A549 (cell line): ENCODE results near the gene SLC39A11. TPM values are rescaled to one million over a fixed set of nuclear protein-coding genes. Genes with fewer than 3 reads are reported as not detected.

Experiments used
- ATAC-seq, 2 experiments: fragments of 200-7000 bp in 1 of 2; fragments of >200 bp in 1 of 2; cut with Nextera tagmentation in 1 of 2; cut with Tn5 transposase in 1 of 2; 3 replicates each; pipeline versions ENCODE4 v1.8.0 to v1.9.1; 2018 to 2020; ENCODE audit warnings: mild to moderate bottlenecking in 1 of 2, moderate library complexity in 1 of 2
- CTCF ChIA-PET: fragments of 300-600 bp; sonication (Branson Sonifier 250); formaldehyde crosslinking; extraction: SDS; loops from one replicate; lab custom pipeline; 2021; ENCODE audit warnings: antibody characterized with exemption, inconsistent platforms; lab: Yijun Ruan, JAX
- POLR2A ChIA-PET: fragments of 350-600 bp; formaldehyde crosslinking; extraction: SDS; loops from one replicate; lab custom pipeline; 2021; ENCODE audit warnings: antibody characterized with exemption, inconsistent platforms; lab: Yijun Ruan, JAX
- DNase-seq, 2 experiments: peaks; one replicate each; pipeline versions ENCODE4 v3.0.0 to v3.0.0-alpha.2; 2011 to 2016; ENCODE audit warnings: low read depth in 1 of 2, low spot score in 1 of 2
- FAIRE-seq: peaks from 2 replicates; lab custom pipeline; 2011; peaks lifted over from hg19 to GRCh38; lab: Jason Lieb, UNC
- H3K27ac ChIP-seq, 2 experiments: fragments of >200 bp; sonication (Bioruptor Twin); formaldehyde crosslinking; 3 replicates each; pipeline ENCODE4 v1.5.1; 2016 to 2017
- H3K4me1 ChIP-seq: fragments of >200 bp; sonication (Bioruptor Twin); formaldehyde crosslinking; 3 replicates; pipeline ENCODE4 v1.6.1; 2016
- H3K4me2 ChIP-seq: fragments of >200 bp; sonication (Bioruptor Twin); formaldehyde crosslinking; 3 replicates; pipeline ENCODE4 v1.6.1; 2016
- H3K4me3 ChIP-seq: fragments of >200 bp; sonication (Bioruptor Twin); formaldehyde crosslinking; 3 replicates; pipeline ENCODE4 v1.5.1; 2016
- H3K9me3 ChIP-seq: fragments of >200 bp; sonication (Bioruptor Twin); formaldehyde crosslinking; 3 replicates; pipeline ENCODE4 v1.6.1; 2016
- CBX8 ChIP-seq: fragments of 200-600 bp; sonication (generic); IDR thresholded peaks from 2 replicates; pipeline ENCODE4 v1.6.1; 2016
- CEBPB ChIP-seq, 2 experiments: fragments of >200 bp in 1 of 2; sonication (Bioruptor Twin) in 1 of 2; formaldehyde crosslinking in 1 of 2; IDR thresholded peaks; 2 replicates each; pipeline ENCODE4 v1.6.1; 2012 to 2016
- CHD2 ChIP-seq: fragments of 150-350 bp; IDR thresholded peaks from 2 replicates; pipeline ENCODE4 v1.6.1; 2014; ENCODE audit warnings: low read length; ENCODE audit not compliant: partially characterized antibody
- CHD4 ChIP-seq: fragments of 200-600 bp; sonication (generic); IDR thresholded peaks from 2 replicates; pipeline ENCODE4 v1.6.1; 2016; ENCODE audit warnings: antibody characterized with exemption, mild to moderate bottlenecking, borderline replicate concordance
- EHF ChIP-seq: fragments of 250-450 bp; sonication (Bioruptor Pico); IDR thresholded peaks from 2 replicates; pipeline ENCODE4 v1.5.0; 2020; ENCODE audit warnings: mild to moderate bottlenecking
- ESRRA ChIP-seq: fragments of 150-350 bp; IDR thresholded peaks from 2 replicates; pipeline ENCODE4 v1.6.1; 2014; ENCODE audit warnings: mild to moderate bottlenecking, low read length, borderline replicate concordance
- FOSB ChIP-seq: fragments of 250-450 bp; sonication (Bioruptor Pico); IDR thresholded peaks from 2 replicates; pipeline ENCODE4 v1.5.0; 2020; ENCODE audit warnings: mild to moderate bottlenecking, moderate library complexity
- MAFK ChIP-seq: fragments of 450-650 bp; IDR thresholded peaks from 2 replicates; pipeline ENCODE4 v1.6.1; 2014; ENCODE audit not compliant: partially characterized antibody
- MAX ChIP-seq: IDR thresholded peaks from 2 replicates; pipeline ENCODE4 v1.6.1; 2012
- MAZ ChIP-seq: fragments of 150-350 bp; IDR thresholded peaks from 2 replicates; pipeline ENCODE4 v1.6.1; 2014; ENCODE audit warnings: antibody characterized with exemption, low read depth, low read length, borderline replicate concordance
- NPAS2 ChIP-seq: fragments of 250-450 bp; sonication (Bioruptor Pico); IDR thresholded peaks from 2 replicates; pipeline ENCODE4 v1.8.0; 2022; ENCODE audit warnings: mild to moderate bottlenecking, moderate library complexity, borderline replicate concordance
- PBX3 ChIP-seq: IDR thresholded peaks from 2 replicates; pipeline ENCODE4 v1.6.1; 2012
- POLR2A ChIP-seq: IDR thresholded peaks from 2 replicates; pipeline ENCODE4 v1.6.1; 2012; ENCODE audit warnings: mild to moderate bottlenecking, low read length
- POLR2AphosphoS2 ChIP-seq: conservative IDR thresholded peaks from 2 replicates; pipeline ENCODE4 v1.6.1; 2012; ENCODE audit warnings: low read length, improper control_type of control experiment, inconsistent platforms
- RAD21 ChIP-seq, 2 experiments: fragments of >200 bp in 1 of 2; sonication (Bioruptor Twin) in 1 of 2; formaldehyde crosslinking in 1 of 2; IDR thresholded peaks in 1 of 2; conservative IDR thresholded peaks in 1 of 2; 2 replicates in 1 of 2; 3 replicates in 1 of 2; pipeline ENCODE4 v1.6.1; 2012 to 2018; ENCODE audit warnings: inconsistent platforms in 1 of 2
- SREBF2 ChIP-seq: fragments of 450-650 bp; IDR thresholded peaks from 2 replicates; pipeline ENCODE4 v1.6.1; 2014; ENCODE audit warnings: mild to moderate bottlenecking, moderate library complexity
- TFCP2L1 ChIP-seq: fragments of 250-450 bp; sonication (Bioruptor Pico); IDR thresholded peaks from 2 replicates; pipeline ENCODE4 v1.5.0; 2021; ENCODE audit warnings: mild to moderate bottlenecking
- TP53 ChIP-seq: fragments of 250-450 bp; sonication (Bioruptor Pico); IDR thresholded peaks from 2 replicates; pipeline ENCODE4 v1.5.0; 2021; ENCODE audit warnings: mild to moderate bottlenecking, moderate library complexity
- ZSCAN20 ChIP-seq: fragments of 250-450 bp; sonication (Bioruptor Pico); IDR thresholded peaks from 2 replicates; pipeline ENCODE4 v1.8.0; 2022; ENCODE audit warnings: mild to moderate bottlenecking, moderate library complexity
- WGBS: methylation state at CpG from one replicate; pipeline ENCODE4 v1.1.6; 2017; ENCODE audit errors: missing lambda C conversion rate; 5-methylcytosine and 5-hydroxymethylcytosine counted together
- polyA plus RNA-seq, 4 experiments: library from polyadenylated mRNA; depleted of rRNA in 3 of 4; stranded (reverse); fragments of >200 nt; fragmentation: RNase III in 1 of 4; extraction: RNeasy Plus Mini Kit Qiagen cat#74134 plus additional on column Dnase treatment in 1 of 4; gene quantifications; 2 replicates in 3 of 4; 3 replicates in 1 of 4; pipeline ENCODE4 v1.2.3, GENCODE V29; 2011 to 2017
- TF ChIP-seq, protein P1 (sequence below): fragments of 150-350 bp; IDR thresholded peaks from 2 replicates; pipeline ENCODE4 v1.6.1; 2014; ENCODE audit warnings: low read depth, mild to moderate bottlenecking, low read length

The SLC39A11 gene
- polyA plus RNA-seq, 2 of the 4 experiments (the other 2 are of a cell fraction), result 18.4 to 25.2 TPM

- ChIA-PET POLR2A (no interaction called here), CTCF (interaction anchor here (0.7 to 2.4 kb wide), 2 partner anchors 107 to 180 kb away, joined by 3 to 10 read pairs; no protein-coding TSS in a partner anchor)
- Histone ChIP-seq H3K4me2 (peak overlapping the region; percentile 90), H3K4me3 (peak overlapping the region; percentile 66; the same call in 1 of the 3 replicates), H3K27ac (peak overlapping the region in 1 of 2 experiments; percentile 88; a peak in 4 of 6 replicates), H3K9me3 (no peaks in the 10 kb centered on the region), H3K4me1 (peaks cover 10% of the 10 kb centered on the region; the same call in 2 of the 3 replicates)
- no peak for ATAC-seq
- no peak for DNase-seq
- no peak for FAIRE-seq
- 60% methylated on average over 9 of the region's 9 CpGs for WGBS
- TF ChIP-seq ESRRA (no peak), SREBF2 (no peak), CHD2 (no peak), CEBPB (IDR thresholded peaks at IDR 0.05) (no peak), NPAS2 (CRISPR knock-in tag) (no peak), POLR2AphosphoS2 (no peak)
- TF ChIP-seq, protein P1, sequence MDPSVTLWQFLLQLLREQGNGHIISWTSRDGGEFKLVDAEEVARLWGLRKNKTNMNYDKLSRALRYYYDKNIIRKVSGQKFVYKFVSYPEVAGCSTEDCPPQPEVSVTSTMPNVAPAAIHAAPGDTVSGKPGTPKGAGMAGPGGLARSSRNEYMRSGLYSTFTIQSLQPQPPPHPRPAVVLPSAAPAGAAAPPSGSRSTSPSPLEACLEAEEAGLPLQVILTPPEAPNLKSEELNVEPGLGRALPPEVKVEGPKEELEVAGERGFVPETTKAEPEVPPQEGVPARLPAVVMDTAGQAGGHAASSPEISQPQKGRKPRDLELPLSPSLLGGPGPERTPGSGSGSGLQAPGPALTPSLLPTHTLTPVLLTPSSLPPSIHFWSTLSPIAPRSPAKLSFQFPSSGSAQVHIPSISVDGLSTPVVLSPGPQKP, result no peak
Observed at GRCh38 chr17:73093286-73093685, 798 bp upstream of the SLC39A11 start.

GRCh38 chr17:73091770-73092522 lies 542 bp downstream of the SLC39A11 start:
- DNase-seq (peak; percentile 21 to 74), FAIRE-seq (no peak), ATAC-seq (peak; percentile 54 to 65)
- H3K27ac ChIP-seq, result peak overlapping the region; percentile 84 to 88
- H3K4me3 ChIP-seq, result peak overlapping the region; percentile 66
- TF ChIP-seq MAZ (no peak), MAX (no peak), FOSB (no peak), CHD4 (no peak), ZSCAN20 (no peak), POLR2A (no peak), RAD21 (conservative IDR thresholded peaks at IDR 0.05 in 1 of 2, IDR thresholded peaks at IDR 0.05 in 1 of 2) (no peak), EHF (no peak), CBX8 (no peak), TP53 (no peak), MAFK (no peak)
- H3K4me1 ChIP-seq, result peaks cover 10% of the 10 kb centered on the region; the same call in 2 of the 3 replicates
- no peaks in the 10 kb centered on the region for H3K9me3 ChIP-seq
- POLR2A ChIA-PET, result interaction anchor here (0.6 to 0.7 kb wide), 2 partner anchors 24 to 290 kb away, joined by 3 to 7 read pairs; no protein-coding TSS in a partner anchor
- CTCF ChIA-PET, result interaction anchor here (1.2 to 2.4 kb wide), 4 partner anchors 72 to 535 kb away, joined by 4 to 10 read pairs (median 6); no protein-coding TSS in a partner anchor
- peak overlapping the region; percentile 90 for H3K4me2 ChIP-seq
- 11% methylated on average over 18 of the region's 20 CpGs for WGBS

DNA sequence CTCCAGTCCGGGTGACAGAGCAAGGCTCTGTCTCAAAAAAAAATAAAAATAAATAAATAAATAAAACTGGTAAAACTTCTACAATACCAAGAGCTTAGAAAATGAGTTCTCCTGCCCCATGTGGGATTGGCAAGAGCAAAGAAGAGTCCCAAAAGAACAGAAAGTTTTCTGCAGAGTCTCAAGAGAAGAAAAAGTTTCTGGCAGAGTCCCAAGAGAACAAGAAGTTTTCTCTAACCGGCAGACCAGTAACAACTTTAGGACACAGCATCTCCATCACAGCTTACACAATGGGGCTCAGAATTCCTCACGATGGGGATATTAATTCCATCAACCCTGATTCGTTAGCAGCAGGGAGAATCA lies 1.1 kb downstream of the SLC39A11 start:
- ATAC-seq (no peak), DNase-seq (no peak), FAIRE-seq (no peak)
- Histone ChIP-seq H3K4me3 (peak overlapping the region; percentile 66), H3K27ac (peak overlapping the region; percentile 84 to 88; a peak in 3 of 6 replicates), H3K4me1 (peaks cover 10% of the 10 kb centered on the region; the same call in 2 of the 3 replicates), H3K4me2 (peak overlapping the region; percentile 90), H3K9me3 (no peaks in the 10 kb centered on the region)
- TF ChIP-seq TFCP2L1 (CRISPR knock-in tag) (no peak), PBX3 (no peak), MAZ (no peak)
- 71% methylated on average over 4 of the region's 4 CpGs for WGBS
- POLR2A ChIA-PET, result interaction anchor here (0.7 kb wide), 1 partner anchor 290 kb away, joined by 3 read pairs; no protein-coding TSS in a partner anchor
- CTCF ChIA-PET, result interaction anchor here (0.7 to 2.4 kb wide), 4 partner anchors 8 to 534 kb away, joined by 3 to 10 read pairs (median 6); no protein-coding TSS in a partner anchor
